Measurements from ENCODE around the gene SH2D2A. TPM values are rescaled to one million over a fixed set of nuclear protein-coding genes. Genes with fewer than 3 reads are reported as not detected.

SH2D2A gene
- total and polyA plus RNA-seq, 9 of the 15 experiments (the other 6 are each of a cell fraction or from before 2014, with no cell fraction given): 0.89 to 33.6 (median 6.9) TPM

GRCh38 chr1:156813750-156814570, 2.7 kb downstream of the SH2D2A start (continued):
- no peak for TF ChIP-seq ATF2 (CRISPR knock-in tag; IDR thresholded peaks at IDR 0.05)
- TF ChIP-seq TOE1 (IDR thresholded peaks at IDR 0.05; ENCODE audit: borderline replicate concordance): peak; percentile 77
- TF ChIP-seq TOE1 (CRISPR knock-in tag; IDR thresholded peaks at IDR 0.05; ENCODE audit: borderline replicate concordance, low read depth): no peak
- no peak for TF ChIP-seq ARHGAP35 (IDR thresholded peaks at IDR 0.05; ENCODE audit: partially characterized antibody)
- no peak for TF ChIP-seq POLR2H (tag; IDR thresholded peaks at IDR 0.05; ENCODE audit: low read depth)
- TF ChIP-seq FIP1L1 (IDR thresholded peaks at IDR 0.05; ENCODE audit: low read depth, low read length, poor library complexity, severe bottlenecking): peak; percentile 84
- no peak for TF ChIP-seq NCOA6 (IDR thresholded peaks at IDR 0.05)
- 0 out of 2 replicates have a peak, but pooled peaks have one; percentile 75 for TF ChIP-seq FOXP1 (CRISPR knock-in tag; IDR thresholded peaks at IDR 0.05)
- TF ChIP-seq CBX1 (IDR thresholded peaks at IDR 0.05; ENCODE audit: low read depth): peak; percentile 51
- TF ChIP-seq ZNF518B (CRISPR knock-in tag; IDR thresholded peaks at IDR 0.05): no peak
- no peak for TF ChIP-seq ZNF75A (CRISPR knock-in tag; IDR thresholded peaks at IDR 0.05)
- peak; percentile 88 for TF ChIP-seq ZNF76 (CRISPR knock-in tag; IDR thresholded peaks at IDR 0.05; ENCODE audit: borderline replicate concordance)
- TF ChIP-seq ZNF282 (CRISPR knock-in tag; IDR thresholded peaks at IDR 0.05): no peak
- TF ChIP-seq TGIF2 (CRISPR knock-in tag; IDR thresholded peaks at IDR 0.05): peak; percentile 27; the same call in 1 of the 2 replicates
- no peak for TF ChIP-seq BRD9 (IDR thresholded peaks at IDR 0.05; ENCODE audit: low read depth, partially characterized antibody)
- 0 out of 2 replicates have a peak, but pooled peaks have one; percentile 20 for TF ChIP-seq SAFB (IDR thresholded peaks at IDR 0.05; ENCODE audit: borderline replicate concordance, low read depth, low read length)
- 0 out of 2 replicates have a peak, but pooled peaks have one; percentile 15 for TF ChIP-seq GTF2F1 (IDR thresholded peaks at IDR 0.05; ENCODE audit: low read depth, low read length)
- TF ChIP-seq, protein P1, sequence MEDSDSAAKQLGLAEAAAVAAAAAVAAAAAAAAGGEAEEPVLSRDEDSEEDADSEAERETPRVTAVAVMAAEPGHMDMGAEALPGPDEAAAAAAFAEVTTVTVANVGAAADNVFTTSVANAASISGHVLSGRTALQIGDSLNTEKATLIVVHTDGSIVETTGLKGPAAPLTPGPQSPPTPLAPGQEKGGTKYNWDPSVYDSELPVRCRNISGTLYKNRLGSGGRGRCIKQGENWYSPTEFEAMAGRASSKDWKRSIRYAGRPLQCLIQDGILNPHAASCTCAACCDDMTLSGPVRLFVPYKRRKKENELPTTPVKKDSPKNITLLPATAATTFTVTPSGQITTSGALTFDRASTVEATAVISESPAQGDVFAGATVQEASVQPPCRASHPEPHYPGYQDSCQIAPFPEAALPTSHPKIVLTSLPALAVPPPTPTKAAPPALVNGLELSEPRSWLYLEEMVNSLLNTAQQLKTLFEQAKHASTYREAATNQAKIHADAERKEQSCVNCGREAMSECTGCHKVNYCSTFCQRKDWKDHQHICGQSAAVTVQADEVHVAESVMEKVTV (CRISPR knock-in tag; IDR thresholded peaks at IDR 0.05): no peak
- TF ChIP-seq ZBTB49 (CRISPR knock-in tag; IDR thresholded peaks at IDR 0.05; ENCODE audit: borderline replicate concordance): no peak

Data from K562 (cell line).